Adrenal gland (tissue), 12 donors: ENCODE results near the gene CAMKMT. TPM values are rescaled to one million over a fixed set of nuclear protein-coding genes. Genes with fewer than 3 reads are reported as not detected.
"Not testable (repeated sequence)": the region's sequence is repeated elsewhere in the genome, so short reads cannot be mapped to it uniquely, and the experiment has no call there.

ENCODE experiments used
- DNase-seq, 7 donors: peaks; one replicate each; pipeline ENCODE4 v3.0.0-alpha.2; 2019 to 2020
- H3K27ac ChIP-seq, 5 donors: fragments of 200-600 bp; sonication (generic) in 4 of 5; 1 replicate in 3 of 5; 2 replicates in 2 of 5; pipeline versions ENCODE4 v1.5.1 to v1.8.0; 2016 to 2020; ENCODE audit warnings: mild to moderate bottlenecking in 1 of 5
- H3K27me3 ChIP-seq: fragments of 200-600 bp; 2 replicates; pipeline ENCODE4 v1.8.0; 2021
- H3K36me3 ChIP-seq, 2 donors: fragments of 200-600 bp; replicated peaks in 1 of 2; 1 replicate in 1 of 2; 2 replicates in 1 of 2; pipeline versions ENCODE4 v1.5.1 to v1.8.0; 2018 to 2022
- H3K4me1 ChIP-seq, 2 donors: fragments of 200-600 bp; replicated peaks in 1 of 2; 1 replicate in 1 of 2; 2 replicates in 1 of 2; pipeline versions ENCODE4 v1.5.1 to v1.8.0; 2018 to 2021
- H3K4me3 ChIP-seq, 4 donors: fragments of 200-600 bp; sonication (generic) in 3 of 4; one replicate each; pipeline ENCODE4 v1.5.1; 2016 to 2018
- H3K9me3 ChIP-seq, 3 donors: fragments of 200-600 bp; sonication (generic) in 1 of 3; replicated peaks in 1 of 3; 1 replicate in 2 of 3; 2 replicates in 1 of 3; pipeline versions ENCODE4 v1.5.1 to v1.8.0; 2016 to 2021
- POLR2A ChIP-seq, 2 donors: fragments of 450-650 bp; IDR thresholded peaks; one replicate each; pipeline ENCODE4 v1.6.1; 2017; ENCODE audit warnings: antibody characterized with exemption in 2 of 2, mild to moderate bottlenecking in 2 of 2, moderate library complexity in 1 of 2
- WGBS, 4 donors: extraction: QIAGEN DNeasy Blood & Tissue Kit in 2 of 4; methylation state at CpG; one replicate each; pipeline versions ENCODE4 v1.1.5 to v1.1.7; 2013 to 2017; 5-methylcytosine and 5-hydroxymethylcytosine counted together
- intact Hi-C, 2 donors: fragments of 100-400 bp; cut with DNase I; formaldehyde crosslinking; loops; one replicate each; pipeline versions ENCODE4 v1.14.1 to v1.15.0; 2022 to 2023
- polyA plus RNA-seq, 3 donors: library from polyadenylated mRNA; stranded (reverse); fragments of 200-250 nt in 2 of 3; fragments of 350-450 nt in 1 of 3; fragmentation: Illumina TruSeq in 1 of 3; extraction: RNeasy Lipid Tissue Mini Kit (QIAGEN cat#74804) in 1 of 3; gene quantifications; one replicate each; pipeline ENCODE4 v1.2.3, GENCODE V29; 2013 to 2014
- total RNA-seq, 9 donors: library from RNA; depleted of rRNA in 4 of 9; stranded (reverse); fragments of >200 nt in 4 of 9; fragments of 120-200 nt in 1 of 9; fragmentation: NEBNext Ultra II Directional in 1 of 9; extraction: Animal tissue kit (Norgen Biotek cat#: 25700) in 1 of 9; gene quantifications; one replicate each; pipeline versions ENCODE4 v1.1.0 to v1.2.4, GENCODE V29; 2013 to 2023
- TF ChIP-seq, protein P1 (sequence below), 6 experiments: fragments of 450-650 bp in 4 of 6; fragments of 200-600 bp in 2 of 6; sonication (generic) in 1 of 6; IDR thresholded peaks; 1 replicate in 5 of 6; 2 replicates in 1 of 6; pipeline versions ENCODE4 v1.5.1 to v1.8.0; 2016 to 2021; ENCODE audit warnings: antibody characterized with exemption in 6 of 6, mild to moderate bottlenecking in 2 of 6, moderate library complexity in 1 of 6
- donor health status: healthy with polysubstance abuse.
- donor health status: Bipolar disorder and iron deficiency.
- donor health status: DM: yes; HTN: yes; CAD: no.
- donor health status: DM: no; HTN: no; CAD: no.
- donor health status: DM: no; HTN: no; CAD: no.
- donor health status: DM: yes; HTN: yes; CAD: no.

CAMKMT gene
- total and polyA plus RNA-seq, 12 donors: 2.6 to 14.0 (median 8.6) TPM

DNA sequence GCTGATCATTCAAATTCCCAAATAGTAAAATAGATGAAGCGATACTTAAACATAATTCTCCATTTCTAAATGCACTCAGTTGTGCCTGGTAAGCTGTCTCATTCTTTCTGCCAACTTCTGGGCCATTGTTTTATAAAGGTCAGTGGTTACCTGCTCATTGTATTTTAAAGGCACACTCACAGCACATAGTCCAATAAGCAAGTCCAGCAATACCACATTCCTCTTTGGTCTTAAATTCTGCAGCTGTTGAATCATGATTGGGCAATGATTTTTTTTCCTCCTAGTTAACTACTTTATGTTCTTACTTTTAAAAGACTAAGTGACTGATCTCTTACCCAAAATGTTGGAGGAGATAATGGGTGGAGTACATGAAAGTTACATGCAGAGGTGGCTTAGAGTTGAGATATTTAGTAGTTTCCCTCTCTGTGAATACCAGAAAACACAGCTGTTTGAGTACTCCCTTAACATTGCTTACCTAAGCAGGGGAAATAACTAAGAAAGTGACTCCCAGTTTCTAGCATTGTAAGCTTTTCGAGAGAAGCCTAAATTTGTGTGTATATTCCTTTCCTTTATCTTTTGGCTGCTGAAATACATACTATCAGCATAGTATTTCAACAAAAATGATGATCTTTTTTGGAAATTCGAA lies 220.7 kb downstream of the CAMKMT start:
- H3K4me1 ChIP-seq: peaks cover 5 to 8% of the 10 kb centered on the region in 2 donors
- H3K27ac ChIP-seq: no peak overlapping the region
- no peak for TF ChIP-seq POLR2A (IDR thresholded peaks at IDR 0.05)
- TF ChIP-seq, protein P1, sequence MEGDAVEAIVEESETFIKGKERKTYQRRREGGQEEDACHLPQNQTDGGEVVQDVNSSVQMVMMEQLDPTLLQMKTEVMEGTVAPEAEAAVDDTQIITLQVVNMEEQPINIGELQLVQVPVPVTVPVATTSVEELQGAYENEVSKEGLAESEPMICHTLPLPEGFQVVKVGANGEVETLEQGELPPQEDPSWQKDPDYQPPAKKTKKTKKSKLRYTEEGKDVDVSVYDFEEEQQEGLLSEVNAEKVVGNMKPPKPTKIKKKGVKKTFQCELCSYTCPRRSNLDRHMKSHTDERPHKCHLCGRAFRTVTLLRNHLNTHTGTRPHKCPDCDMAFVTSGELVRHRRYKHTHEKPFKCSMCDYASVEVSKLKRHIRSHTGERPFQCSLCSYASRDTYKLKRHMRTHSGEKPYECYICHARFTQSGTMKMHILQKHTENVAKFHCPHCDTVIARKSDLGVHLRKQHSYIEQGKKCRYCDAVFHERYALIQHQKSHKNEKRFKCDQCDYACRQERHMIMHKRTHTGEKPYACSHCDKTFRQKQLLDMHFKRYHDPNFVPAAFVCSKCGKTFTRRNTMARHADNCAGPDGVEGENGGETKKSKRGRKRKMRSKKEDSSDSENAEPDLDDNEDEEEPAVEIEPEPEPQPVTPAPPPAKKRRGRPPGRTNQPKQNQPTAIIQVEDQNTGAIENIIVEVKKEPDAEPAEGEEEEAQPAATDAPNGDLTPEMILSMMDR (IDR thresholded peaks at IDR 0.05): no peak
- H3K36me3 ChIP-seq: no peaks in the 10 kb centered on the region
- H3K27me3 ChIP-seq: no peaks in the 10 kb centered on the region
- H3K9me3 ChIP-seq: no peaks in the 10 kb centered on the region
- DNase-seq: no peak
- 83 to 94% (median 87%) methylated on average over 3 of the region's 3 CpGs for WGBS, 4 donors
- no peak overlapping the region for H3K4me3 ChIP-seq
- intact Hi-C loops: no loop called here

DNA sequence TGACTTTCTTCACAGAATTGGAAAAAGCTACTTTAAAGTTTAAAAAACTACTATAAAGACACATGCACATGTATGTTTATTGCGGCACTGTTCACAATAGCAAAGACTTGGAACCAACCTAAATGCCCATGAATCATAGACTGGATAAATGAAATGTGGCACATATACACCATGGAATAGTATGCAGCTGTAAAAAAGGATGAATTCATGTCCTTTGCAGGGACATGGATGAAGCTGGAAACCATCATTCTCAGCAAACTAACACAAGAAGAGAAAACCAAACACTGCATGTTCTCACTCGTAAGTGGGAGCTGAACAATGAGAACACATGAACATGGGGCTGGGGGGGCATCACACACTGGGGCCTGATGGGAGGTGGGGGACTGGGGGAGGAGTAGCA lies 233.9 kb downstream of the CAMKMT start:
- H3K27ac ChIP-seq, H3K4me1 ChIP-seq, intact Hi-C loops, H3K36me3 ChIP-seq, H3K9me3 ChIP-seq, DNase-seq, H3K27me3 ChIP-seq, H3K4me3 ChIP-seq: not testable (repeated sequence)
- WGBS, 4 donors: 94 to 100% (median 98%) methylated on average over 2 of the region's 2 CpGs

- H3K4me3 ChIP-seq: no peak overlapping the region
- H3K27me3 ChIP-seq: no peaks in the 10 kb centered on the region
- 58 to 78% (median 72%) methylated on average over 5 of the region's 5 CpGs for WGBS, 4 donors
- DNase-seq: no peak
- H3K9me3 ChIP-seq: no peaks in the 10 kb centered on the region
- intact Hi-C loops: no loop called here
- no peaks in the 10 kb centered on the region for H3K36me3 ChIP-seq
- no peak for TF ChIP-seq POLR2A (IDR thresholded peaks at IDR 0.05)
- TF ChIP-seq, protein P1 (IDR thresholded peaks at IDR 0.05): no peak
- no peaks in the 10 kb centered on the region for H3K4me1 ChIP-seq
- no peak overlapping the region for H3K27ac ChIP-seq
These were observed 235.0 kb downstream of the CAMKMT start for GRCh38 chr2:44596537-44597320.

- Histone ChIP-seq H3K27ac (no peak overlapping the region), H3K27me3 (no peaks in the 10 kb centered on the region), H3K36me3 (no peaks in the 10 kb centered on the region), H3K9me3 (no peaks in the 10 kb centered on the region), H3K4me1 (no peaks in the 10 kb centered on the region), H3K4me3 (no peak overlapping the region)
- WGBS, 4 donors: 74 to 90% (median 84%) methylated on average over 5 of the region's 5 CpGs
- intact Hi-C loops: no loop called here
- TF ChIP-seq, protein P1 (IDR thresholded peaks at IDR 0.05): no peak
- no peak for TF ChIP-seq POLR2A (IDR thresholded peaks at IDR 0.05)
- no peak for DNase-seq
These were observed 236.8 kb downstream of the CAMKMT start for GRCh38 chr2:44598330-44599119.
